ENCODE measurements around the gene AHRR.
"Not testable (repeated sequence)": the region's sequence is repeated elsewhere in the genome, so short reads cannot be mapped to it uniquely, and the experiment has no call there.

Gene AHRR

GRCh38 chr5:309831-310230, 11.7 kb upstream of the AHRR start:
- Mint-ChIP-seq H3K36me3 (peaks cover 39 to 46% of the 10 kb centered on the region in 2 donors), H3K4me1 (peaks cover 9 to 13% of the 10 kb centered on the region in 2 donors)
- not testable (repeated sequence) for H3K9me3 Mint-ChIP-seq; H3K27me3 Mint-ChIP-seq; H3K4me3 Mint-ChIP-seq; H3K27ac Mint-ChIP-seq; DNase-seq; ATAC-seq (replicated peaks)

- H3K27ac Mint-ChIP-seq, result no peak overlapping the region
- no peaks in the 10 kb centered on the region for H3K9me3 Mint-ChIP-seq
- no peak overlapping the region for H3K4me3 Mint-ChIP-seq
- no peak for ATAC-seq (replicated peaks)
- no peak for DNase-seq
- peaks cover 13 to 19% of the 10 kb centered on the region in 2 donors for H3K4me1 Mint-ChIP-seq
- H3K36me3 Mint-ChIP-seq, result peaks cover 40 to 46% of the 10 kb centered on the region in 2 donors
- no peaks in the 10 kb centered on the region for H3K27me3 Mint-ChIP-seq
These were observed 11.0 kb upstream of the AHRR start for GRCh38 chr5:310516-310915.

GRCh38 chr5:310941-311434, 10.5 kb upstream of the AHRR start:
- DNase-seq (no peak), ATAC-seq (replicated peaks) (no peak)
- Mint-ChIP-seq H3K27me3 (no peaks in the 10 kb centered on the region), H3K4me1 (peaks cover 17 to 24% of the 10 kb centered on the region in 2 donors), H3K36me3 (peaks cover 44 to 50% of the 10 kb centered on the region in 2 donors), H3K4me3 (no peak overlapping the region), H3K27ac (peak overlapping the region; percentile 42), H3K9me3 (no peaks in the 10 kb centered on the region)

- Mint-ChIP-seq H3K27ac (no peak overlapping the region), H3K9me3 (no peaks in the 10 kb centered on the region), H3K36me3 (peaks cover 47 to 53% of the 10 kb centered on the region in 2 donors), H3K4me3 (no peak overlapping the region), H3K4me1 (peaks cover 27 to 34% of the 10 kb centered on the region in 2 donors), H3K27me3 (no peaks in the 10 kb centered on the region)
- DNase-seq (no peak), ATAC-seq (replicated peaks) (no peak)
These were observed 9.6 kb upstream of the AHRR start for GRCh38 chr5:311963-312362.

DNA sequence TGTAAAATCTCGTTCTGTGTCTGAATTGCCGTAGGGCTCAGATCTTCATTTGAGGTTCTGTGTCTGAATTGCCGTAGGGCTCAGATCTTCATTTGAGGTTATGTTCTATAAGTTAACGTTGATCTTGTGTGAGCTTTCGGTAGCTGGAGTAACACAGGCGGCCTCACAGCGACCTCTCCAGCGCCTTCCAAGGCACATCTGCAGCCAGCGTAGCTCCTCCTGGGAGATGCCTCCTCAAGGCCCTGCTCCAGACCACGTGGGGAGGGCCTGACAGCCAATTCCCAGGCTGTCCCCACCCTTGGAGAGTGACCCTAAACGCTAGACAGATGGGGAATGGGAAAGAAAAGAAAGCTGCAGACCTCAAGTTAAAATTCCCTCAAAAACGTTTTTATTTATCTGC, 8.7 kb upstream of the AHRR start:
- H3K4me3 Mint-ChIP-seq, result no peak overlapping the region
- H3K27ac Mint-ChIP-seq, result no peak overlapping the region
- H3K36me3 Mint-ChIP-seq, result peaks cover 46 to 49% of the 10 kb centered on the region in 2 donors
- DNase-seq (no peak), ATAC-seq (replicated peaks) (no peak)
- peaks cover 29 to 37% of the 10 kb centered on the region in 2 donors for H3K4me1 Mint-ChIP-seq
- H3K27me3 Mint-ChIP-seq, result no peaks in the 10 kb centered on the region
- no peaks in the 10 kb centered on the region for H3K9me3 Mint-ChIP-seq

- H3K4me3 Mint-ChIP-seq, result no peak overlapping the region
- H3K36me3 Mint-ChIP-seq, result peaks cover 45 to 50% of the 10 kb centered on the region in 2 donors
- H3K4me1 Mint-ChIP-seq, result peaks cover 29 to 35% of the 10 kb centered on the region in 2 donors
- H3K27me3 Mint-ChIP-seq, result no peaks in the 10 kb centered on the region
- H3K9me3 Mint-ChIP-seq, result no peaks in the 10 kb centered on the region
- DNase-seq (no peak), ATAC-seq (replicated peaks) (no peak)
- H3K27ac Mint-ChIP-seq, result no peak overlapping the region
These were observed 8.2 kb upstream of the AHRR start for GRCh38 chr5:313265-313664.

DNA sequence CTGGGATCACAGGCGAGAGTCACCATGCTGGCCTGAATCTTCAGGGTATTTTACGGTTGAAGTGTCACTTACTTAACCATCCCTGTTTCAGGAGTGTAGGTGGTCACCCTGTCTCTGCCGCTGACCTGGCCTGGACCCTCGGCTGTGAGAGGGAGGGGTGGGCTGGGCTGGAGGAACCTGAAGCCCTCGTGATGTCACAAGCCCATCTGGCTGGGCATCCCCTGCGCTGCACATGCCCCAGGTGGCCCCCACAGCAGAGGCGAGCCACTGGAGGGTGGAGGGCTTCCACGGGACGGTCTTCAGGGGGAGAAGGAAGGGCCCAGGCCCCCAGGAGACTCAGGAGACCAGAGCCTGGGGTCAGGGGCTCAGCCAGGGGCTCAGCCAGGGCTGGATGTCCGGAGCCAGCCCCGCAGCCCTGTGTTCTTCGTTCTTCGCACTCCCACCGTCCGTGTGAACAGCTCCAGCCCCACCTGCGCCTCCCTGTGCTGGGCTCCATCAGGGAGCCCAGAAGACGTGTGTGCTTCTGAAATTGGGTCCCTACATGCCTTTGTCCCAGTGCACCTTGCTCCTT, 7.6 kb upstream of the AHRR start:
- no peak for ATAC-seq (replicated peaks)
- Mint-ChIP-seq H3K27me3 (peaks cover 1 to 4% of the 10 kb centered on the region in 2 donors), H3K27ac (no peak overlapping the region), H3K36me3 (peaks cover 45 to 56% of the 10 kb centered on the region in 2 donors), H3K4me1 (peaks cover 29 to 41% of the 10 kb centered on the region in 2 donors), H3K9me3 (no peaks in the 10 kb centered on the region), H3K4me3 (no peak overlapping the region)
- no peak for DNase-seq

- Mint-ChIP-seq H3K4me3 (no peak overlapping the region), H3K27me3 (peaks cover 7 to 10% of the 10 kb centered on the region in 2 donors), H3K27ac (peak overlapping the region; percentile 11), H3K9me3 (no peaks in the 10 kb centered on the region), H3K36me3 (peaks cover 51 to 58% of the 10 kb centered on the region in 2 donors), H3K4me1 (peaks cover 34 to 48% of the 10 kb centered on the region in 2 donors)
- no peak for DNase-seq
- no peak for ATAC-seq (replicated peaks)
These were observed 6.6 kb upstream of the AHRR start for GRCh38 chr5:314676-315487.

DNA sequence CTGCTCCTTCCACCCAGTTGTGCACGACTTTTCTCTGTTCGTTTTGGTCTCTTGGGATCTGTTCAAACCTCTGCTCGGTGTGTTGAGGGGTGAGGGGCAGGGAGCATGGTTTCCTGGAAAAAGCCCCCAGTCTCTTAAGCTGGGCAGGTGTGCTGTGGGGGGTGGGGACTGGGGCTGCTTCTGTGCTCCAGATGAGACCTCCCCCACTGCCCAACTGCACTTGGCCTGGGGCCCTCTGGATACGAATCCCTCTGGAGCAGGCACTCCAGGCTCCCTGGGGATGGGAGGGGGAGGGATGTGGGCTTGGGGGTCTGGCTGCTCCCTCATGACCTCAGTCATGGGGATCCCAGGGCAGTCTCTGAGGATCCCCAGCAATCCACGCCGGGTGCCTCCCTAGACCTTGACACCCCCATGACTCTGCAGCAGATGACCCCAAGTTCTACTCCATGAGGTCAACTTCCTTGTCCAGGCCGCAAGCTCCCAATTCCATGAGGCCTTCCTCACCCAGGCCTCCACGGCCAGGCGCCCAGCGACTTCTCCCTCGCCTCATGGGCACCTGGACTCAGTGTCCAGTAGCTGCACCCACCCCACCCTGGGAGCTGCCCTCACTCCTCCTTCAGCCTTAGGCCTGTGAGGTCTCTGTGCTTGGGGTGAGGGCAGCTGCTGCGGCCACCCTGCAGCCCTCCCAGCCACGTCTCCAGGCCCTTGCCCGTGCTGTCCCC, 5.9 kb upstream of the AHRR start:
- Mint-ChIP-seq H3K9me3 (no peaks in the 10 kb centered on the region), H3K27me3 (peaks cover 12 to 16% of the 10 kb centered on the region in 2 donors)
- DNase-seq, result no peak

GRCh38 chr5:316210-317085, 5.1 kb upstream of the AHRR start:
- H3K27ac Mint-ChIP-seq, result peak overlapping the region; percentile 88
- peaks cover 50 to 52% of the 10 kb centered on the region in 2 donors for H3K36me3 Mint-ChIP-seq
- ATAC-seq (replicated peaks) (peak; percentile 8 to 33), DNase-seq (no peak)
- H3K27me3 Mint-ChIP-seq, result peaks cover 13 to 18% of the 10 kb centered on the region in 2 donors
- H3K4me3 Mint-ChIP-seq, result peak overlapping the region; percentile 35 to 68
- no peaks in the 10 kb centered on the region for H3K9me3 Mint-ChIP-seq
- peaks cover 36 to 52% of the 10 kb centered on the region in 2 donors for H3K4me1 Mint-ChIP-seq

More for the DNA sequence above, 5.9 kb upstream of the AHRR start:
- Mint-ChIP-seq H3K4me1 (peaks cover 39 to 54% of the 10 kb centered on the region in 2 donors), H3K27ac (peak overlapping the region; percentile 88), H3K4me3 (no peak overlapping the region), H3K36me3 (peaks cover 56% of the 10 kb centered on the region in 2 donors)
- no peak for ATAC-seq (replicated peaks)

- Mint-ChIP-seq H3K4me1 (peaks cover 36 to 51% of the 10 kb centered on the region in 2 donors), H3K27ac (peak overlapping the region; percentile 88), H3K27me3 (peaks cover 13 to 18% of the 10 kb centered on the region in 2 donors), H3K9me3 (no peaks in the 10 kb centered on the region), H3K4me3 (peak overlapping the region; percentile 47 to 68), H3K36me3 (peaks cover 44 to 48% of the 10 kb centered on the region in 2 donors)
- DNase-seq (peak; percentile 77), ATAC-seq (replicated peaks) (peak; percentile 80 to 83)
These were observed 4.3 kb upstream of the AHRR start for GRCh38 chr5:317086-317811.

DNA sequence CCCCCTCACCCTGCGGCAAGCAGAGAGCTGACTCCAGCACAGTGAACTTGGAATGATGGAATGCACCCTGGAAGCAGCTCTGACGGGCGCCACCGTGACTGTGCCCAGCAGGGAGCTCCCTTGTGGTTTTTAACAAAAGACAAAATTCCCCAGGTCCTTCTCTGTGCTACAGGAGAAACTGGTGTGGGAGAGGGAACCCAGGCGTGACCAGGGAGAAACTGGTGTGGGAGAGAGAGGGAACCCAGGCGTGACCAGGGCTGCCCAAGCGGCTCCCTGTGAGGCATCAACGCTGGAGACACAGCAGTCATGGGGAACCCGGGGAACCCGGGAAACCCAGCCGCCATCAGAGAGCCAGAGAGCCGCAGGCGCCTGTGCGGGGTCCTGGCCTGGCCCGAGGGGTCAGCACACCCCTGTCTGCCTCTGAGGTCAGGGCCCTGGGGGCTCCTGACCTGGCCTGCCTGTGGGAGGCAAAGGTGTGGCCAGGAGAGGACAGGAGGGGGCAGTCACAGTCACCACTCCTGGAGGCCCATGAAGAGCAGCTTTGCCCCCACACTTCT, 3.1 kb upstream of the AHRR start:
- Mint-ChIP-seq H3K27ac (peak overlapping the region; percentile 31), H3K4me3 (peak overlapping the region; percentile 17 to 60), H3K9me3 (no peaks in the 10 kb centered on the region), H3K4me1 (peaks cover 36 to 62% of the 10 kb centered on the region in 2 donors), H3K27me3 (peaks cover 15 to 18% of the 10 kb centered on the region in 2 donors), H3K36me3 (peaks cover 51 to 55% of the 10 kb centered on the region in 2 donors)
- DNase-seq, result no peak
- no peak for ATAC-seq (replicated peaks)

Measured in stimulated activated naive B cell treated with anti-CD40 and anti-IgM and Interleukin-4, amounts not matched to agents 10 μg/mL and 1 μg/mL and 100 μg/mL, for 72 hours (primary cell).